ENCODE measurements around the gene ZNHIT6. TPM values are rescaled to one million over a fixed set of nuclear protein-coding genes. Genes with fewer than 3 reads are reported as not detected.

ZNHIT6 gene
- total RNA-seq, 2 experiments from 2014 or later = 13.7 to 18.8 TPM

- Mint-ChIP-seq H3K9me3 (ENCODE audit: low read depth) (no peaks in the 10 kb centered on the region), H3K27ac (no peak overlapping the region), H3K36me3 (peaks cover 36% of the 10 kb centered on the region), H3K4me1 (peaks cover 1% of the 10 kb centered on the region), H3K27me3 (no peaks in the 10 kb centered on the region), H3K4me3 (no peak overlapping the region)
- CTCF ChIA-PET = interaction anchor here (1.1 kb wide), 1 partner anchor 27 kb away, joined by 3 read pairs; no protein-coding TSS in a partner anchor
- no peak for DNase-seq
- ATAC-seq = no peak
Measured at GRCh38 chr1:85697895-85698294, 10.3 kb downstream of the ZNHIT6 start.

- CTCF ChIA-PET = interaction anchor here (0.7 to 2.0 kb wide), 8 partner anchors 10 to 398 kb away, joined by 3 to 12 read pairs (median 5); partner anchors contain the start of genes CCN1 and ZNHIT6
Measured at GRCh38 chr1:85692730-85693314, 15.4 kb downstream of the ZNHIT6 start.

GRCh38 chr1:85689775-85690404 lies 18.3 kb downstream of the ZNHIT6 start:
- Mint-ChIP-seq H3K36me3 (peaks cover 15% of the 10 kb centered on the region), H3K4me3 (no peak overlapping the region), H3K4me1 (no peaks in the 10 kb centered on the region), H3K9me3 (ENCODE audit: low read depth) (no peaks in the 10 kb centered on the region), H3K27ac (no peak overlapping the region), H3K27me3 (no peaks in the 10 kb centered on the region)
- CTCF ChIA-PET = no interaction called here
- no peak for DNase-seq
- ATAC-seq = no peak

More at GRCh38 chr1:85692730-85693314, 15.4 kb downstream of the ZNHIT6 start:
- H3K9me3 Mint-ChIP-seq (ENCODE audit: low read depth) = no peaks in the 10 kb centered on the region
- peaks cover 15% of the 10 kb centered on the region for H3K36me3 Mint-ChIP-seq
- no peaks in the 10 kb centered on the region for H3K4me1 Mint-ChIP-seq
- no peak for DNase-seq
- H3K4me3 Mint-ChIP-seq = no peak overlapping the region
- ATAC-seq = no peak
- no peaks in the 10 kb centered on the region for H3K27me3 Mint-ChIP-seq
- no peak overlapping the region for H3K27ac Mint-ChIP-seq

GRCh38 chr1:85683292-85684025 lies 24.8 kb downstream of the ZNHIT6 start:
- Mint-ChIP-seq H3K27ac (no peak overlapping the region), H3K9me3 (ENCODE audit: low read depth) (no peaks in the 10 kb centered on the region), H3K27me3 (no peaks in the 10 kb centered on the region), H3K4me1 (peaks cover under 1% of the 10 kb centered on the region), H3K36me3 (peaks cover 17% of the 10 kb centered on the region), H3K4me3 (no peak overlapping the region)
- DNase-seq = no peak
- CTCF ChIA-PET = interaction anchor here (1.7 kb wide), 1 partner anchor 9 kb away, joined by 4 read pairs; no protein-coding TSS in a partner anchor
- ATAC-seq = no peak

GRCh38 chr1:85681087-85681486 lies 27.1 kb downstream of the ZNHIT6 start:
- Mint-ChIP-seq H3K36me3 (peaks cover 23% of the 10 kb centered on the region), H3K27me3 (no peaks in the 10 kb centered on the region), H3K4me3 (no peak overlapping the region), H3K4me1 (peaks cover 9% of the 10 kb centered on the region), H3K27ac (no peak overlapping the region), H3K9me3 (ENCODE audit: low read depth) (no peaks in the 10 kb centered on the region)
- DNase-seq (no peak), ATAC-seq (no peak)
- CTCF ChIA-PET = no interaction called here

GRCh38 chr1:85678193-85678592 lies 30.0 kb downstream of the ZNHIT6 start:
- H3K27ac Mint-ChIP-seq = no peak overlapping the region
- H3K36me3 Mint-ChIP-seq = peaks cover 29% of the 10 kb centered on the region
- CTCF ChIA-PET = no interaction called here
- no peaks in the 10 kb centered on the region for H3K9me3 Mint-ChIP-seq (ENCODE audit: low read depth)
- H3K4me3 Mint-ChIP-seq = no peak overlapping the region
- no peaks in the 10 kb centered on the region for H3K27me3 Mint-ChIP-seq
- no peak for DNase-seq
- H3K4me1 Mint-ChIP-seq = peaks cover 9% of the 10 kb centered on the region
- ATAC-seq = peak; percentile 20

- ATAC-seq (no peak), DNase-seq (no peak)
- CTCF ChIA-PET = no interaction called here
- Mint-ChIP-seq H3K9me3 (ENCODE audit: low read depth) (no peaks in the 10 kb centered on the region), H3K4me1 (peaks cover 9% of the 10 kb centered on the region), H3K36me3 (peaks cover 29% of the 10 kb centered on the region), H3K27ac (no peak overlapping the region), H3K4me3 (no peak overlapping the region), H3K27me3 (no peaks in the 10 kb centered on the region)
Measured at GRCh38 chr1:85677656-85678055, 30.6 kb downstream of the ZNHIT6 start.

- H3K36me3 Mint-ChIP-seq = peaks cover 41% of the 10 kb centered on the region
- DNase-seq (no peak), ATAC-seq (no peak)
- CTCF ChIA-PET = no interaction called here
- H3K4me3 Mint-ChIP-seq = no peak overlapping the region
- H3K27ac Mint-ChIP-seq = no peak overlapping the region
- H3K4me1 Mint-ChIP-seq = no peaks in the 10 kb centered on the region
- no peaks in the 10 kb centered on the region for H3K9me3 Mint-ChIP-seq (ENCODE audit: low read depth)
- H3K27me3 Mint-ChIP-seq = no peaks in the 10 kb centered on the region
Measured at GRCh38 chr1:85672031-85672660, 36.1 kb downstream of the ZNHIT6 start.

- Mint-ChIP-seq H3K27ac (no peak overlapping the region), H3K36me3 (peaks cover 24% of the 10 kb centered on the region), H3K4me1 (no peaks in the 10 kb centered on the region), H3K9me3 (ENCODE audit: low read depth) (no peaks in the 10 kb centered on the region), H3K27me3 (no peaks in the 10 kb centered on the region), H3K4me3 (no peak overlapping the region)
- ATAC-seq = no peak
- DNase-seq = no peak
- CTCF ChIA-PET = no interaction called here
Measured at GRCh38 chr1:85665932-85666331, 42.3 kb downstream of the ZNHIT6 start.

- no peak overlapping the region for H3K4me3 Mint-ChIP-seq
- no peak for ATAC-seq
- H3K36me3 Mint-ChIP-seq = peaks cover 15% of the 10 kb centered on the region
- CTCF ChIA-PET = no interaction called here
- no peak overlapping the region for H3K27ac Mint-ChIP-seq
- no peak for DNase-seq
- H3K27me3 Mint-ChIP-seq = no peaks in the 10 kb centered on the region
- no peaks in the 10 kb centered on the region for H3K4me1 Mint-ChIP-seq
- no peaks in the 10 kb centered on the region for H3K9me3 Mint-ChIP-seq (ENCODE audit: low read depth)
Measured at GRCh38 chr1:85663382-85663781, 44.9 kb downstream of the ZNHIT6 start.

- H3K36me3 Mint-ChIP-seq = peaks cover 14% of the 10 kb centered on the region
- H3K4me3 Mint-ChIP-seq = no peak overlapping the region
- CTCF ChIA-PET = interaction anchor here (0.9 to 1.3 kb wide), 2 partner anchors 9 to 47 kb away, joined by 4 read pairs; partner anchors contain the start of gene ZNHIT6
- no peak for ATAC-seq
- no peaks in the 10 kb centered on the region for H3K4me1 Mint-ChIP-seq
- H3K27me3 Mint-ChIP-seq = no peaks in the 10 kb centered on the region
- DNase-seq = no peak
- H3K27ac Mint-ChIP-seq = no peak overlapping the region
- no peaks in the 10 kb centered on the region for H3K9me3 Mint-ChIP-seq (ENCODE audit: low read depth)
Measured at GRCh38 chr1:85661767-85662166, 46.5 kb downstream of the ZNHIT6 start.

GRCh38 chr1:85660541-85660940 lies 47.7 kb downstream of the ZNHIT6 start:
- Mint-ChIP-seq H3K27ac (no peak overlapping the region), H3K9me3 (ENCODE audit: low read depth) (no peaks in the 10 kb centered on the region), H3K4me1 (peaks cover 3% of the 10 kb centered on the region), H3K4me3 (no peak overlapping the region), H3K27me3 (no peaks in the 10 kb centered on the region), H3K36me3 (peaks cover 21% of the 10 kb centered on the region)
- ATAC-seq (no peak), DNase-seq (no peak)
- CTCF ChIA-PET = interaction anchor here (1.3 kb wide), 1 partner anchor 48 kb away, joined by 4 read pairs; the partner anchor contains the start of gene ZNHIT6

- no peak for ATAC-seq
- Mint-ChIP-seq H3K27ac (no peak overlapping the region), H3K4me1 (peaks cover 5% of the 10 kb centered on the region), H3K27me3 (no peaks in the 10 kb centered on the region), H3K9me3 (ENCODE audit: low read depth) (no peaks in the 10 kb centered on the region), H3K36me3 (peaks cover 24% of the 10 kb centered on the region), H3K4me3 (no peak overlapping the region)
- CTCF ChIA-PET = no interaction called here
- no peak for DNase-seq
Measured at GRCh38 chr1:85659174-85659573, 49.1 kb downstream of the ZNHIT6 start.
